ENCODE results near the gene FBXO33.

FBXO33 gene

DNA sequence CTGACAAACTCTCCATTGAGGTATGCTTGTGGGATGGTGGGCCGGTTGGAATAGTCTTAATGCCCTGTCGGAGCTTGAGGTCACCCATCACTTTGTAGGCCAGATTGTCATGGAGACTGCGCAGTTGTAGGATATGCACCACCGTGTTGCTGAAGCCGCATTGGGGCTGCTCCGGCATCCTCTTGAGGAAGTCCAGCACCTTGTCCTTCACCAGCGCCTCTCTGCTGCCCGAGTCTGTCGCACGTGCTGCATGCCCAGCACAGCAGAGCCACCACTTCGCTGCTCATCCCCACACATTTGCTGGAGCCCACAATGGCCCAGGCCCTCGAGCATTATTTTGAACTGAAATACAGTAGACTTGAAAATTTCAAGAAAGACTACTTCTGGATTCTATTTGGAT is 61.8 kb downstream of the FBXO33 start:
- H3K4me1 ChIP-seq (ENCODE audit: low read length): no peaks in the 10 kb centered on the region
- no peak overlapping the region for H2AFZ ChIP-seq (ENCODE audit: low read length)
- H4K20me1 ChIP-seq (ENCODE audit: insufficient read depth, low read length): no peaks in the 10 kb centered on the region
- no peaks in the 10 kb centered on the region for H3K9me2 ChIP-seq (replicated peaks; ENCODE audit: insufficient read depth, low read length)
- H3K27ac ChIP-seq (ENCODE audit: low read length): no peak overlapping the region
- H3K4me3 ChIP-seq (ENCODE audit: low read length): no peak overlapping the region
- TF ChIP-seq, protein P1, sequence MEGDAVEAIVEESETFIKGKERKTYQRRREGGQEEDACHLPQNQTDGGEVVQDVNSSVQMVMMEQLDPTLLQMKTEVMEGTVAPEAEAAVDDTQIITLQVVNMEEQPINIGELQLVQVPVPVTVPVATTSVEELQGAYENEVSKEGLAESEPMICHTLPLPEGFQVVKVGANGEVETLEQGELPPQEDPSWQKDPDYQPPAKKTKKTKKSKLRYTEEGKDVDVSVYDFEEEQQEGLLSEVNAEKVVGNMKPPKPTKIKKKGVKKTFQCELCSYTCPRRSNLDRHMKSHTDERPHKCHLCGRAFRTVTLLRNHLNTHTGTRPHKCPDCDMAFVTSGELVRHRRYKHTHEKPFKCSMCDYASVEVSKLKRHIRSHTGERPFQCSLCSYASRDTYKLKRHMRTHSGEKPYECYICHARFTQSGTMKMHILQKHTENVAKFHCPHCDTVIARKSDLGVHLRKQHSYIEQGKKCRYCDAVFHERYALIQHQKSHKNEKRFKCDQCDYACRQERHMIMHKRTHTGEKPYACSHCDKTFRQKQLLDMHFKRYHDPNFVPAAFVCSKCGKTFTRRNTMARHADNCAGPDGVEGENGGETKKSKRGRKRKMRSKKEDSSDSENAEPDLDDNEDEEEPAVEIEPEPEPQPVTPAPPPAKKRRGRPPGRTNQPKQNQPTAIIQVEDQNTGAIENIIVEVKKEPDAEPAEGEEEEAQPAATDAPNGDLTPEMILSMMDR (IDR thresholded peaks at IDR 0.05; ENCODE audit: low read length): no peak
- no peak for TF ChIP-seq EZH2phosphoT487 (IDR thresholded peaks at IDR 0.05; ENCODE audit: low read length)
- TF ChIP-seq EZH2 (optimal IDR thresholded peaks at IDR 0.05; ENCODE audit: low read depth, low read length): no peak
- H3K9ac ChIP-seq (ENCODE audit: low read length): no peak overlapping the region
- no peak overlapping the region for H3K4me2 ChIP-seq (ENCODE audit: low read depth, low read length)
- H3K36me3 ChIP-seq (replicated peaks; ENCODE audit: insufficient read depth, low read length): no peaks in the 10 kb centered on the region
- no peaks in the 10 kb centered on the region for H3K9me3 ChIP-seq (replicated peaks; ENCODE audit: insufficient read depth, low read length)
- no peaks in the 10 kb centered on the region for H3K27me3 ChIP-seq (replicated peaks; ENCODE audit: insufficient read depth, low read length)
- no peaks in the 10 kb centered on the region for H3F3A ChIP-seq (ENCODE audit: insufficient read depth, low read length)
- DNase-seq: no peak
- H3K79me2 ChIP-seq (ENCODE audit: low read length): no peaks in the 10 kb centered on the region

DNA sequence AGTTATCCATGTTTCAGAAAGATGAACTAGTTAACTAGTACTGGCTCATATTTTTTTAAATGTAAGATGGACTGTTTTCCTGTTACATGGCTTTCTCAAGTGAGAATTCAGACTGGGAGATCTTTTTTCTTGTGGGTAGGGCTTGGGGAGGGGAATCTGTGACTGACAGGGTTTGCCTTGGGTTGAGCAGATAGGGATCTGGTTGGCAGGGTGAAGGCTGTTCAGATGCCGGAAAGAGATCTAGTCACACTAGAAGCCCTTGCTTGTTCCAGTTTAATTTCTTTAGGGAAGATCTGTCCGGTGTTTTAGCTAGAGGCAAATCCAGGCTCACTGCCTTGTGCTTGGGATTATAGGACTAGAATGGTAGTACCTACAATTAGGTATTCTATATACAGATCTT is 63.2 kb downstream of the FBXO33 start:
- Histone ChIP-seq H3K4me1 (ENCODE audit: low read length) (no peaks in the 10 kb centered on the region), H3K4me3 (ENCODE audit: low read length) (no peak overlapping the region), H3K27me3 (replicated peaks; ENCODE audit: insufficient read depth, low read length) (no peaks in the 10 kb centered on the region), H4K20me1 (ENCODE audit: insufficient read depth, low read length) (no peaks in the 10 kb centered on the region), H3K4me2 (ENCODE audit: low read depth, low read length) (no peak overlapping the region), H3F3A (ENCODE audit: insufficient read depth, low read length) (no peaks in the 10 kb centered on the region), H3K9ac (ENCODE audit: low read length) (no peak overlapping the region), H3K27ac (ENCODE audit: low read length) (no peak overlapping the region), H3K9me2 (replicated peaks; ENCODE audit: insufficient read depth, low read length) (no peaks in the 10 kb centered on the region), H3K36me3 (replicated peaks; ENCODE audit: insufficient read depth, low read length) (no peaks in the 10 kb centered on the region), H3K9me3 (replicated peaks; ENCODE audit: insufficient read depth, low read length) (no peaks in the 10 kb centered on the region), H3K79me2 (ENCODE audit: low read length) (no peaks in the 10 kb centered on the region), H2AFZ (ENCODE audit: low read length) (no peak overlapping the region)
- TF ChIP-seq EZH2 (optimal IDR thresholded peaks at IDR 0.05; ENCODE audit: low read depth, low read length) (no peak), EZH2phosphoT487 (IDR thresholded peaks at IDR 0.05; ENCODE audit: low read length) (no peak)
- TF ChIP-seq, protein P1 (IDR thresholded peaks at IDR 0.05; ENCODE audit: low read length): no peak
- DNase-seq: no peak

DNA sequence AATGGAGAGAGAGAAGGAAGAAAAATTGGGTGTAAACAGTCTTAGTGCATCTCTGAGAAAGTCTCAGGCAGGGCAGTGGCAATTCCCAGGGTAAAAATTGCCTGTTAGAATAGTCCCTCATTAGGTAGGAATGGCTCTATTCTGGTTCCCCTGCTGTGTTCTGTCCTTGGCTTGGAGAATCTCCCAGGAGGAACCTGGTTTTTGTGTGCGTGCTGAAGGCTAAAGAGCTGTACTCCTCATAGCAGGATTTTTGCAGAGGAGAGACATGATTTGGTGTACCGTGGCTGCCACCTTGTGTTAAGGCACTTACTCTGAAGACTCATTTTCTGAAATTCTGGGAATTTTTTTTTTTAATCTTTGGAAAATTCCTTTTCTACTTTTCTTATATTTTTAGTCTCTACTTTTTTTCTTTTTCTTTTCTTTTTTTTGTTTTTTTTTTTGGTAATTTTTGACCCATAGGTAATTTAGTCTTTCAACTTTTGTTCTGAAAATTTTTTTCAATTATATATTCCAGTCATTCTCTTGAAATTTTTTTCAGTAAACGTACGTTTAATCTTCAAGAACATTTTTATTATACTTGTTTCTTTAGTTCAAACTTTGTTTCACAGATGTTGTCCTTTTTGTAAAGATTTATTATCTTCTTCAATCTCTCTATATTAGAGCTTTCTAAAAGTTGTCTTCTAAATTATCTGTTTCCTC is 63.8 kb downstream of the FBXO33 start:
- Histone ChIP-seq H3K9me3 (replicated peaks; ENCODE audit: insufficient read depth, low read length) (no peaks in the 10 kb centered on the region), H3K4me1 (ENCODE audit: low read length) (no peaks in the 10 kb centered on the region), H3K27ac (ENCODE audit: low read length) (no peak overlapping the region), H3K9ac (ENCODE audit: low read length) (no peak overlapping the region), H3F3A (ENCODE audit: insufficient read depth, low read length) (no peaks in the 10 kb centered on the region), H3K4me2 (ENCODE audit: low read depth, low read length) (no peak overlapping the region), H4K20me1 (ENCODE audit: insufficient read depth, low read length) (no peaks in the 10 kb centered on the region), H3K4me3 (ENCODE audit: low read length) (no peak overlapping the region), H3K36me3 (replicated peaks; ENCODE audit: insufficient read depth, low read length) (no peaks in the 10 kb centered on the region), H3K9me2 (replicated peaks; ENCODE audit: insufficient read depth, low read length) (no peaks in the 10 kb centered on the region), H2AFZ (ENCODE audit: low read length) (no peak overlapping the region), H3K27me3 (replicated peaks; ENCODE audit: insufficient read depth, low read length) (no peaks in the 10 kb centered on the region), H3K79me2 (ENCODE audit: low read length) (no peaks in the 10 kb centered on the region)
- DNase-seq: no peak
- TF ChIP-seq EZH2phosphoT487 (IDR thresholded peaks at IDR 0.05; ENCODE audit: low read length) (no peak), EZH2 (optimal IDR thresholded peaks at IDR 0.05; ENCODE audit: low read depth, low read length) (no peak)
- TF ChIP-seq, protein P1 (IDR thresholded peaks at IDR 0.05; ENCODE audit: low read length): no peak

Measured in MM.1S (cell line).